ENCODE data around the gene FAM107B.

DNA sequence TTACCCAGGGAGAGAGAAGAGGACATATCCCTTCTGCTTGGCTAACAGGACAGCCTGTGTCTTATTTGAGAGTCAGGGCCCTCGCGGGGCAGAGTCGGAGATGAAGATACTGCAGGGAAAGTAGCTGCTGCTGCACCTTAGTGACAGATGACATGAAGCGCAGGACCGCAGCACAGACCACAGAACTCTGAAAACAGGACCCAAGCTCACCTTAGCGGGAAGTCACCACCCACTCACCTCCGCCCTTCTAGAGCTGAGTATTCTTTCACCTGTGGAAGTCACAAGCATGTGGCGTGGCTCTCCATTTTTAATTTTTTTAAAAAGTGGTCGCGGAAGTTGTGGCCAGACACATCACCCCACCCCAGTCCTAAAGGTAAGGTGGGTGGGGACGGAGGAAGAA is 191.4 kb downstream of the FAM107B start:
- TF ChIP-seq CTCF (IDR thresholded peaks at IDR 0.05) (no peak), POLR2A (IDR thresholded peaks at IDR 0.05) (no peak)

Measured in breast epithelium (tissue), 3 donors.